B cell (primary cell): ENCODE data around the gene DNAJB5. TPM values are rescaled to one million over a fixed set of nuclear protein-coding genes. Genes with fewer than 3 reads are reported as not detected.
A peak's percentile ranks its signal among the peaks of the same experiment; 100 is the strongest.

Experiments used
- ATAC-seq: fragments of 200-7000 bp; cut with Tn5 transposase; one replicate; pipeline ENCODE4 v1.10.0; 2021; ENCODE audit warnings: low read depth, mild to moderate bottlenecking, moderate number of reproducible peaks, moderate library complexity
- CTCF ChIA-PET: fragments of 350-600 bp; sonication (Branson Sonifier 250); formaldehyde crosslinking; loops from one replicate; lab custom pipeline; 2021; ENCODE audit warnings: antibody characterized with exemption, inconsistent platforms; lab: Charles Lee
- POLR2A ChIA-PET: fragments of 350-600 bp; sonication (Branson Sonifier 250); formaldehyde crosslinking; loops from one replicate; lab custom pipeline; 2021; ENCODE audit warnings: antibody characterized with exemption; lab: Charles Lee
- DNase-seq: peaks from one replicate; pipeline ENCODE4 v3.0.0; 2013
- H2AFZ ChIP-seq: 2 replicates; pipeline ENCODE4 v1.6.1; 2012; ENCODE audit warnings: mild to moderate bottlenecking, low read depth, low read length; ENCODE audit not compliant: insufficient read depth, poor library complexity, severe bottlenecking
- H3K27ac ChIP-seq, 2 donors: 1 replicate in 1 of 2; 2 replicates in 1 of 2; pipeline ENCODE4 v1.5.1; 2012 to 2013; ENCODE audit warnings: low read length in 2 of 2, mild to moderate bottlenecking in 2 of 2, moderate library complexity in 1 of 2
- H3K27me3 ChIP-seq, 4 experiments: fragments of 200-600 bp in 1 of 4; sonication (generic) in 1 of 4; replicated peaks in 1 of 4; 1 replicate in 2 of 4; 2 replicates in 2 of 4; pipeline versions ENCODE4 v1.6.1 to v1.7.0; 2013 to 2016; ENCODE audit warnings: low read length in 3 of 4, mild to moderate bottlenecking in 2 of 4, mixed read lengths in 1 of 4, moderate library complexity in 1 of 4; ENCODE audit not compliant: insufficient read depth in 4 of 4, control insufficient read depth in 3 of 4; ENCODE audit errors: control extremely low read depth in 1 of 4
- H3K36me3 ChIP-seq, 2 experiments: replicated peaks in 1 of 2; 1 replicate in 1 of 2; 2 replicates in 1 of 2; pipeline versions ENCODE4 v1.6.1 to v1.7.1; 2013; ENCODE audit warnings: low read length in 1 of 2; ENCODE audit not compliant: insufficient read depth in 2 of 2, control insufficient read depth in 1 of 2; ENCODE audit errors: control extremely low read depth in 1 of 2, extremely low read depth in 1 of 2
- H3K4me1 ChIP-seq, 2 donors: fragments of 200-600 bp in 1 of 2; sonication (generic) in 1 of 2; 1 replicate in 1 of 2; 2 replicates in 1 of 2; pipeline versions ENCODE4 v1.5.1 to v1.6.1; 2013 to 2017; ENCODE audit warnings: low read length in 2 of 2; ENCODE audit not compliant: control insufficient read depth in 2 of 2, insufficient read depth in 2 of 2
- H3K4me2 ChIP-seq: replicated peaks from 2 replicates; pipeline ENCODE3; 2012; ENCODE audit warnings: mild to moderate bottlenecking, low read depth, low read length; ENCODE audit not compliant: poor library complexity, severe bottlenecking
- H3K4me3 ChIP-seq, 5 experiments: fragments of 200-600 bp in 1 of 5; sonication (generic) in 1 of 5; 1 replicate in 3 of 5; 2 replicates in 2 of 5; pipeline versions ENCODE4 v1.5.1 to v1.7.0; 2011 to 2016; ENCODE audit warnings: low read length in 4 of 5, mild to moderate bottlenecking in 4 of 5, low read depth in 2 of 5, control low read depth in 1 of 5, moderate library complexity in 1 of 5; ENCODE audit not compliant: insufficient read depth in 1 of 5; ENCODE audit errors: control extremely low read depth in 1 of 5, extremely low read depth in 1 of 5
- H3K79me2 ChIP-seq: fragments of 200-600 bp; sonication (generic); one replicate; pipeline ENCODE4 v1.6.0; 2016; ENCODE audit warnings: low read length; ENCODE audit not compliant: control insufficient read depth, insufficient read depth
- H3K9ac ChIP-seq: fragments of 200-600 bp; sonication (generic); 2 replicates; pipeline ENCODE4 v1.6.1; 2017; ENCODE audit warnings: mild to moderate bottlenecking, low read length, moderate library complexity
- H3K9me3 ChIP-seq, 3 donors: one replicate each; pipeline versions ENCODE4 v1.6.1 to v1.7.1; 2013; ENCODE audit warnings: low read length in 2 of 3; ENCODE audit not compliant: control insufficient read depth in 2 of 3, insufficient read depth in 1 of 3; ENCODE audit errors: control extremely low read depth in 1 of 3
- H4K20me1 ChIP-seq: 2 replicates; pipeline ENCODE4 v1.6.0; 2012; ENCODE audit warnings: mild to moderate bottlenecking, low read length; ENCODE audit not compliant: insufficient read depth, control insufficient read depth, poor library complexity, severe bottlenecking
- H3K27ac Mint-ChIP-seq: one replicate; pipeline ENCODE4 v1.8.0; 2021; ENCODE audit warnings: mixed read lengths
- H3K27me3 Mint-ChIP-seq: one replicate; pipeline ENCODE4 v1.8.0; 2021; ENCODE audit warnings: mixed read lengths
- H3K4me1 Mint-ChIP-seq: one replicate; pipeline ENCODE4 v1.8.0; 2021; ENCODE audit warnings: mixed read lengths
- H3K4me3 Mint-ChIP-seq: one replicate; pipeline ENCODE4 v1.8.0; 2021; ENCODE audit warnings: mixed read lengths
- H3K9me3 Mint-ChIP-seq: one replicate; pipeline ENCODE4 v1.8.0; 2022; ENCODE audit warnings: mixed read lengths; ENCODE audit not compliant: insufficient read depth
- EZH2 ChIP-seq: IDR thresholded peaks from 2 replicates; pipeline ENCODE4 v1.6.1; 2012; ENCODE audit warnings: borderline replicate concordance, low read depth, mild to moderate bottlenecking, moderate library complexity, low read length; ENCODE audit not compliant: insufficient read depth, poor library complexity, severe bottlenecking
- WGBS: methylation state at CpG from one replicate; pipeline ENCODE4 v1.1.5; 2013; ENCODE audit warnings: missing lambda C conversion rate; ENCODE audit not compliant: insufficient coverage; 5-methylcytosine and 5-hydroxymethylcytosine counted together
- intact Hi-C: fragments of 100-400 bp; cut with micrococcal nuclease; formaldehyde crosslinking; loops from one replicate; pipeline ENCODE4 v1.10.0; 2022
- polyA plus RNA-seq: library from polyadenylated mRNA; depleted of rRNA; stranded (reverse); fragments of >200 nt; gene quantifications from 2 replicates; pipeline ENCODE4 v1.2.3, GENCODE V29; 2012
- total RNA-seq, 2 donors: library from RNA; stranded (reverse); fragments of 120-200 nt in 1 of 2; gene quantifications; 1 replicate in 1 of 2; 2 replicates in 1 of 2; pipeline versions ENCODE4 v1.2.3 to v1.2.4, GENCODE V29; 2013 to 2022
- TF ChIP-seq, protein P1 (sequence below): fragments of 200-600 bp; IDR thresholded peaks from one replicate; pipeline ENCODE4 v1.8.0; 2022; ENCODE audit warnings: antibody characterized with exemption, mild to moderate bottlenecking

The DNAJB5 gene
- total and polyA plus RNA-seq, 2 donors (not counting 1 experiment from before 2014, with no cell fraction given), result 0.94 to 2.4 TPM

GRCh38 chr9:34989946-34990635, 546 bp downstream of the DNAJB5 start:
- H3K27ac Mint-ChIP-seq, result no peak overlapping the region
- TF ChIP-seq, protein P1, sequence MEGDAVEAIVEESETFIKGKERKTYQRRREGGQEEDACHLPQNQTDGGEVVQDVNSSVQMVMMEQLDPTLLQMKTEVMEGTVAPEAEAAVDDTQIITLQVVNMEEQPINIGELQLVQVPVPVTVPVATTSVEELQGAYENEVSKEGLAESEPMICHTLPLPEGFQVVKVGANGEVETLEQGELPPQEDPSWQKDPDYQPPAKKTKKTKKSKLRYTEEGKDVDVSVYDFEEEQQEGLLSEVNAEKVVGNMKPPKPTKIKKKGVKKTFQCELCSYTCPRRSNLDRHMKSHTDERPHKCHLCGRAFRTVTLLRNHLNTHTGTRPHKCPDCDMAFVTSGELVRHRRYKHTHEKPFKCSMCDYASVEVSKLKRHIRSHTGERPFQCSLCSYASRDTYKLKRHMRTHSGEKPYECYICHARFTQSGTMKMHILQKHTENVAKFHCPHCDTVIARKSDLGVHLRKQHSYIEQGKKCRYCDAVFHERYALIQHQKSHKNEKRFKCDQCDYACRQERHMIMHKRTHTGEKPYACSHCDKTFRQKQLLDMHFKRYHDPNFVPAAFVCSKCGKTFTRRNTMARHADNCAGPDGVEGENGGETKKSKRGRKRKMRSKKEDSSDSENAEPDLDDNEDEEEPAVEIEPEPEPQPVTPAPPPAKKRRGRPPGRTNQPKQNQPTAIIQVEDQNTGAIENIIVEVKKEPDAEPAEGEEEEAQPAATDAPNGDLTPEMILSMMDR, result no peak
- TF ChIP-seq EZH2, result no peak

More at GRCh38 chr9:34989946-34990635, 546 bp downstream of the DNAJB5 start:
- no peaks in the 10 kb centered on the region for H3K9me3 ChIP-seq
- no peaks in the 10 kb centered on the region for H3K36me3 ChIP-seq
- no peaks in the 10 kb centered on the region for H3K79me2 ChIP-seq
- peak overlapping the region; percentile 87 for H2AFZ ChIP-seq
- DNase-seq (peak; percentile 51), ATAC-seq (no peak)
- ChIA-PET POLR2A (interaction anchor here (0.6 to 1.0 kb wide), 2 partner anchors 82 to 85 kb away, joined by 5 to 6 read pairs; partner anchors contain the start of gene VCP), CTCF (interaction anchor here (1.5 to 1.9 kb wide), 3 partner anchors 61 to 91 kb away, joined by 5 to 6 read pairs (median 6); no protein-coding TSS in a partner anchor)
- peak overlapping the region; percentile 85 for H3K9ac ChIP-seq
- Mint-ChIP-seq H3K9me3 (no peaks in the 10 kb centered on the region), H3K4me1 (peaks cover 40% of the 10 kb centered on the region), H3K4me3 (peak overlapping the region; percentile 90), H3K27me3 (no peaks in the 10 kb centered on the region)
- peak overlapping the region; percentile 14 to 91 (median 77) for H3K4me3 ChIP-seq
- 26% methylated on average over 26 of the region's 39 CpGs for WGBS
- intact Hi-C loops, result loop anchor here (1.0 to 10.0 kb wide), 7 partner anchors 82 to 1175 kb away; partner anchors contain the start of genes PIGO, STOML2, UBE2R2 and VCP
- peak overlapping the region in 1 of 2 donors; percentile 51 for H3K27ac ChIP-seq
- peaks cover 38 to 47% of the 10 kb centered on the region in 2 donors for H3K4me1 ChIP-seq
- H3K4me2 ChIP-seq, result peak overlapping the region; percentile 99
- no peaks in the 10 kb centered on the region for H4K20me1 ChIP-seq
- no peaks in the 10 kb centered on the region for H3K27me3 ChIP-seq
